Retinal pigment epithelial cell (primary cell): Measurements from ENCODE around the gene DNAH5.

ENCODE experiments used
- DNase-seq: peaks from one replicate; pipeline ENCODE4 v3.0.0-alpha.2; 2010; ENCODE audit warnings: low read depth
- H3K4me3 ChIP-seq: 2 replicates; pipeline ENCODE4 v1.5.1; 2011; ENCODE audit warnings: mild to moderate bottlenecking, low read length, control low read depth, moderate library complexity
- CTCF ChIP-seq: conservative IDR thresholded peaks from 2 replicates; pipeline ENCODE4 v1.5.1; 2011; ENCODE audit warnings: low read depth, low read length, control low read depth, inconsistent platforms

The DNAH5 gene

DNA sequence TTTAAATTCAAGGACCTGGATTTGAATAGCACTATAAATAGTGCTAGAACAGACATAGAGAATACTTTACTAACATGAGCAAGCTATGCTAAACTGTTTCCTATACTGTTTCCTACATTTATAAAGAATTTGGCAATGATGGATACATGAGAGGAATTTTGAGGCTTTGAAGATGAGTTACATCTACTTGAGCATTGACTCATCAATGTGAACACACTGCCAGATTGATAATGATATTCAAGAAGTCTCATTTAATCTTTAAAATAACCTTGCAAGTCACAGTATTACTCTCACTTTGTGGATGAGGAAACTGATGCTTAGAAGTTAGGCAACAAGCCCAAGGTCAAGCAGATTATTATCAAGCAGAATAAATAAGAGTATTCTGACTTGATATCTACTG, 281.9 kb downstream of the DNAH5 start:
- no peak for DNase-seq
- no peak overlapping the region for H3K4me3 ChIP-seq
- no peak for TF ChIP-seq CTCF

DNA sequence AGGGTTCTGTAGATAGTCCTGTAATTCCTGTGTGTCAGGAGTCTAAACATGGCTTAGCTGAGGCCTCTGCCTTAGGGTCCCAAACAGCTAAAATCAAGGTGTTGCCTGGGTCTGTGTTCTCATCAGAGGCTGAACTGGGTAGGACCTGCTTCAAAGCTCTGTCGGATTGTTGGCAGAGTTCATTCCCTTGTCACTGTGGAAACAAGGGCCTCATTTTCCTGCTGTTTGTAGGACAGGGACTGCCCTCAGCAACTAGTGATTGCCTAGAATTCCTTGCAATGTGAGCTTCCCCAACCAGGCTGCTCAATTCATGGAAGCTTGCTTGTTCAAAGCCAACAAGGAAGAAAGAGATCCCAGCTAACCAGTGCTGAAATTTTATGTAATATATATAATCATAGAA, 283.2 kb downstream of the DNAH5 start:
- DNase-seq, result no peak
- TF ChIP-seq CTCF, result no peak
- H3K4me3 ChIP-seq, result no peak overlapping the region

- peak; percentile 27 for TF ChIP-seq CTCF
- H3K4me3 ChIP-seq, result no peak overlapping the region
- DNase-seq, result peak; percentile 7
These were observed 284.4 kb downstream of the DNAH5 start for GRCh38 chr5:13660072-13660471.

DNA sequence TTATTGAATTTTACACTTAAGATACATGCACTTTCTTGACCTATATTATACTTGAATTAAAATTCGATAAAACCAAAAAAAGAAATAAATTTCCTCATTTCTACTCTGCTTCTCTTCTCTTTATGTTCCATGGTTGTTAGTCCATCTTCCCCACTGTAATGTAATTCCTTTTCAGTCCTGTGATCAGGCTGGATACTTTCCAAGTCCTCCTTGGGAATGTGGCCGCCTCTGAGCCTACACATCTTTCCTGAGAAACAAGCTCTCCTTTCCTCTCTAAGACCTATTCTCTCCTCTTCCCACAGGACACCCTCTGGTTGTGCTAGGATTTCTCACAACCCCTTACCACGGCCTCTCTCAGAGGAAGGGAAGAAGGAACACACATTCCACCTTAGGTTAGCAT, 285.1 kb downstream of the DNAH5 start:
- TF ChIP-seq CTCF, result no peak

GRCh38 chr5:13658761-13659160, 285.7 kb downstream of the DNAH5 start:
- no peak for TF ChIP-seq CTCF
- DNase-seq, result no peak
- no peak overlapping the region for H3K4me3 ChIP-seq

More for the DNA sequence above, 285.1 kb downstream of the DNAH5 start:
- peak; percentile 24 for DNase-seq
- H3K4me3 ChIP-seq, result no peak overlapping the region

DNA sequence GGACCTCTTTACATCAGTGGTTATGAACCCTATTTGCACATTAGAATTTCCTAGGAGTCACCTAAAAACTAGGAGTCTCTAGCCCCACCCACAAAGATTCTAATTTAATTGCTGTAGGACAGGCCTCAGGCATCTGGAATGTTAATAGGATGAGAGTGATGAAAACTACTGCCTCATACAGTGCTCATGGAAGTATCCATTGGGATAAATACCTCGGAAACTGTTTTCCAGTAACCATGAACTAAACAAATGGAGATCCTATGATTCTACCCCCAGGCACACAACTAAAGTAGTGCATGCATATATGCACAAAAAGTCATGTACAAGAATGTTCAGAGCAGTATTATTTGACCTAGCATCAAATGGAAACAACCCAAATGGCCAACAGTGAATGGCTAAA, 286.3 kb downstream of the DNAH5 start:
- no peak for DNase-seq
- no peak for TF ChIP-seq CTCF
- H3K4me3 ChIP-seq, result no peak overlapping the region

DNA sequence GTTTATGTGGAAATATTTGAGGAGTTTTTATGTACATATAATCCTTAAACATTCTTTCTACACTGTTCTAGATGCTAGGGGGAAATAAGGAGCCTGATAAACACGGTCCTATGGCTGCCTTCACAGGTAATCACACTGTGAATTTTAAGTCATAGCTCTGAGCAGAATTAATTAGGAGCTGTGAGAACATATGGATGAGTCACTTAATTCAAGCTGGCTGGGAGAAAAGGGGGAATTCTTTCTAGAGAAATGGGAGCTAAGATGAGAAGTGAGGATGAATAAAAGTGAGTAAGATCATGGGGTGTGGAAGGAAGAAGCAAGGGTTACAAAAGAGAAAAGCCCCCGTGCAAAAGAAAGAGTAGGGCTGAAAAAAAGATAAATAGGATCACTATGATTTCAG, 290.8 kb downstream of the DNAH5 start:
- no peak overlapping the region for H3K4me3 ChIP-seq

More for the DNA sequence above, 290.8 kb downstream of the DNAH5 start:
- DNase-seq, result no peak
- no peak for TF ChIP-seq CTCF
